IMR-90 (cell line): Measurements from ENCODE around the gene S100A16. TPM values are rescaled to one million over a fixed set of nuclear protein-coding genes. Genes with fewer than 3 reads are reported as not detected.
A peak's percentile ranks its signal among the peaks of the same experiment; 100 is the strongest.

Experiments used
- ATAC-seq: fragments of 200-7000 bp; cut with Tn5 transposase; 2 replicates; pipeline ENCODE4 v1.9.1; 2020; ENCODE audit warnings: low read depth, mild to moderate bottlenecking, moderate library complexity
- BruUV-seq: library from RNA; stranded (reverse); fragments of 400-500 nt; replicated peaks from 2 replicates; lab custom pipeline; 2021; lab: Mats Ljungman, UMichigan
- CTCF ChIA-PET: fragments of 300-600 bp; formaldehyde crosslinking; extraction: SDS; loops from one replicate; lab custom pipeline; 2021; ENCODE audit warnings: antibody characterized with exemption; lab: Yijun Ruan, JAX
- POLR2A ChIA-PET: fragments of 300-600 bp; sonication (Branson Sonifier 250); formaldehyde crosslinking; loops from one replicate; lab custom pipeline; 2022; ENCODE audit warnings: antibody characterized with exemption; ENCODE audit not compliant: unreplicated experiment; lab: Charles Lee
- DNase-seq: peaks from one replicate; pipeline ENCODE4 v3.0.0; 2013
- H2AFZ ChIP-seq: replicated peaks from 2 replicates; pipeline ENCODE3; 2013; ENCODE audit warnings: low read length, mild to moderate bottlenecking; ENCODE audit not compliant: poor library complexity
- H2AK5ac ChIP-seq: 2 replicates; pipeline ENCODE4 v1.6.1; 2013; ENCODE audit warnings: low read depth, low read length, inconsistent platforms
- H2AK9ac ChIP-seq: replicated peaks from 2 replicates; pipeline ENCODE3; 2013; ENCODE audit warnings: mild to moderate bottlenecking, low read depth, low read length, moderate library complexity; ENCODE audit not compliant: poor library complexity
- H2BK120ac ChIP-seq: 2 replicates; pipeline ENCODE4 v1.6.1; 2013; ENCODE audit warnings: low read depth, low read length, inconsistent platforms
- H2BK15ac ChIP-seq: 3 replicates; pipeline ENCODE4 v1.6.1; 2013; ENCODE audit warnings: low read depth, low read length, inconsistent platforms
- H2BK20ac ChIP-seq: 2 replicates; pipeline ENCODE4 v1.6.1; 2013; ENCODE audit warnings: low read depth, mild to moderate bottlenecking, inconsistent platforms, low read length, moderate library complexity
- H2BK5ac ChIP-seq: 2 replicates; pipeline ENCODE4 v1.6.1; 2013; ENCODE audit warnings: mild to moderate bottlenecking, low read depth, low read length, inconsistent platforms; ENCODE audit not compliant: poor library complexity, severe bottlenecking
- H3K14ac ChIP-seq: replicated peaks from 2 replicates; pipeline ENCODE4 v1.6.1; 2013; ENCODE audit warnings: low read depth, low read length, inconsistent platforms
- H3K18ac ChIP-seq: 2 replicates; pipeline ENCODE4 v1.6.1; 2013; ENCODE audit warnings: low read depth, low read length, control low read depth
- H3K23ac ChIP-seq: 2 replicates; pipeline ENCODE4 v1.6.1; 2013; ENCODE audit warnings: low read depth, low read length, inconsistent platforms
- H3K27ac ChIP-seq: 2 replicates; pipeline ENCODE4 v1.5.1; 2013; ENCODE audit warnings: mild to moderate bottlenecking, control low read depth, low read length; ENCODE audit not compliant: insufficient read depth
- H3K27me3 ChIP-seq: 2 replicates; pipeline ENCODE4 v1.6.1; 2013; ENCODE audit warnings: low read length; ENCODE audit not compliant: control insufficient read depth, insufficient read depth
- H3K36me3 ChIP-seq: 2 replicates; pipeline ENCODE4 v1.6.1; 2013; ENCODE audit warnings: low read length, mixed read lengths; ENCODE audit not compliant: control insufficient read depth, insufficient read depth
- H3K4ac ChIP-seq: 2 replicates; pipeline ENCODE4 v1.6.1; 2013; ENCODE audit warnings: low read depth, low read length, inconsistent platforms
- H3K4me1 ChIP-seq: 2 replicates; pipeline ENCODE4 v1.6.1; 2013; ENCODE audit warnings: low read length, mixed read lengths; ENCODE audit not compliant: control insufficient read depth, insufficient read depth
- H3K4me2 ChIP-seq: 2 replicates; pipeline ENCODE4 v1.6.1; 2013; ENCODE audit warnings: low read depth, mild to moderate bottlenecking, control low read depth, low read length, moderate library complexity
- H3K4me3 ChIP-seq: 2 replicates; pipeline ENCODE4 v1.5.1; 2013; ENCODE audit warnings: low read depth, mild to moderate bottlenecking, control low read depth, low read length, moderate library complexity; ENCODE audit not compliant: insufficient read depth
- H3K56ac ChIP-seq: 2 replicates; pipeline ENCODE4 v1.6.1; 2013; ENCODE audit warnings: low read length, inconsistent platforms; ENCODE audit not compliant: insufficient read depth; ENCODE audit errors: extremely low read depth
- H3K79me1 ChIP-seq, 2 experiments: 2 replicates each; pipeline ENCODE4 v1.6.1; 2013; ENCODE audit warnings: low read length in 2 of 2, inconsistent platforms in 1 of 2, low read depth in 1 of 2
- H3K9ac ChIP-seq: 2 replicates; pipeline ENCODE4 v1.6.1; 2013; ENCODE audit warnings: low read depth, low read length, control low read depth
- H3K9me1 ChIP-seq: 2 replicates; pipeline ENCODE4 v1.6.1; 2013; ENCODE audit warnings: low read length, inconsistent platforms; ENCODE audit not compliant: insufficient read depth
- H3K9me3 ChIP-seq: 2 replicates; pipeline ENCODE4 v1.6.1; 2013; ENCODE audit warnings: low read length; ENCODE audit not compliant: control insufficient read depth, insufficient read depth
- H4K20me1 ChIP-seq: 2 replicates; pipeline ENCODE4 v1.6.1; 2013; ENCODE audit warnings: low read length, inconsistent platforms; ENCODE audit not compliant: insufficient read depth
- H4K5ac ChIP-seq: 2 replicates; pipeline ENCODE4 v1.6.1; 2013; ENCODE audit warnings: mild to moderate bottlenecking, low read depth, low read length, control low read depth
- H4K8ac ChIP-seq, 2 experiments: 2 replicates each; pipeline ENCODE4 v1.6.1; 2013; ENCODE audit warnings: low read depth in 2 of 2, low read length in 2 of 2, control low read depth in 1 of 2, inconsistent platforms in 1 of 2
- H4K91ac ChIP-seq: 2 replicates; pipeline ENCODE4 v1.6.1; 2013; ENCODE audit warnings: low read depth, low read length, inconsistent platforms; ENCODE audit not compliant: insufficient read depth
- CHD1 ChIP-seq: IDR thresholded peaks from 2 replicates; pipeline ENCODE4 v1.6.1; 2012; ENCODE audit warnings: low read depth, low read length, improper control_type of control experiment
- CTCF ChIP-seq: conservative IDR thresholded peaks from 2 replicates; pipeline ENCODE4 v1.5.1; 2012; ENCODE audit warnings: mild to moderate bottlenecking, low read depth, low read length, improper control_type of control experiment
- MAZ ChIP-seq: IDR thresholded peaks from 2 replicates; pipeline ENCODE4 v1.6.1; 2012; ENCODE audit warnings: low read depth, mild to moderate bottlenecking, low read length, improper control_type of control experiment, moderate library complexity, borderline replicate concordance
- MXI1 ChIP-seq: IDR thresholded peaks from 2 replicates; pipeline ENCODE4 v1.6.1; 2012; ENCODE audit warnings: low read depth, mild to moderate bottlenecking, low read length, moderate library complexity, borderline replicate concordance
- POLR2A ChIP-seq: IDR thresholded peaks from 2 replicates; pipeline ENCODE4 v1.6.1; 2012; ENCODE audit warnings: mild to moderate bottlenecking, low read depth, low read length
- RAD21 ChIP-seq: IDR thresholded peaks from 2 replicates; pipeline ENCODE4 v1.6.1; 2012; ENCODE audit warnings: low read length, improper control_type of control experiment
- RFX5 ChIP-seq: IDR thresholded peaks from 2 replicates; pipeline ENCODE4 v1.8.0; 2012; ENCODE audit warnings: low read depth, mild to moderate bottlenecking, low read length, moderate library complexity
- USF2 ChIP-seq: fragments of 150-350 bp; IDR thresholded peaks from 2 replicates; pipeline ENCODE4 v1.6.1; 2017; ENCODE audit warnings: mild to moderate bottlenecking, antibody characterized with exemption, low read length, low read depth
- WGBS, 2 experiments: methylation state at CpG; one replicate each; pipeline versions ENCODE4 v1.1.5 to v1.1.7; 2013; ENCODE audit warnings: missing lambda C conversion rate in 2 of 2; ENCODE audit not compliant: insufficient read length in 1 of 2; ENCODE audit errors: extremely low coverage in 2 of 2; 5-methylcytosine and 5-hydroxymethylcytosine counted together
- dilution Hi-C: fragments of 300-500 bp; cut with HindIII; formaldehyde crosslinking; loops from one replicate; pipeline ENCODE4 v1.14.3; 2018; ENCODE audit warnings: low sequenced_read_pairs; ENCODE audit not compliant: unreplicated experiment
- in situ Hi-C: fragments of 300-500 bp; cut with MboI; formaldehyde crosslinking; loops from 3 replicates; pipeline ENCODE4 v1.14.3; 2019; ENCODE audit warnings: low sequenced_read_pairs, inconsistent platforms, mixed read lengths
- intact Hi-C: fragments of 100-400 bp; cut with micrococcal nuclease; formaldehyde crosslinking; loops from 2 replicates; pipeline ENCODE4 v1.10.0; 2022
- polyA plus RNA-seq, 3 experiments: library from polyadenylated mRNA; depleted of rRNA; stranded (reverse); fragments of >200 nt; gene quantifications; 2 replicates each; pipeline ENCODE4 v1.2.3, GENCODE V29; 2012; ENCODE audit warnings: low replicate concordance in 1 of 3
- total RNA-seq: library from RNA; depleted of rRNA; stranded (reverse); fragments of >200 nt; gene quantifications from 2 replicates; pipeline ENCODE4 v1.2.3, GENCODE V29; 2012

Gene S100A16
- total and polyA plus RNA-seq, 2 of the 4 experiments (the other 2 are of a cell fraction) = 201 to 515 TPM

GRCh38 chr1:153592748-153593147, 20.2 kb downstream of the S100A16 start:
- H3K23ac ChIP-seq = no peak overlapping the region
- no peak overlapping the region for H3K56ac ChIP-seq
- H4K91ac ChIP-seq = no peak overlapping the region
- H3K14ac ChIP-seq = 0 out of 2 replicates have a peak overlapping the region, but pooled peaks have one; percentile 55
- no peak overlapping the region for H2BK120ac ChIP-seq
- dilution Hi-C loops (no loop called here), in situ Hi-C loops (no loop called here), intact Hi-C loops (no loop called here)
- no peak overlapping the region for H3K27ac ChIP-seq
- H2AK9ac ChIP-seq = no peak overlapping the region
- H2AK5ac ChIP-seq = no peak overlapping the region
- no peaks in the 10 kb centered on the region; the same call in 1 of the 2 replicates for H3K9me1 ChIP-seq
- H3K4me1 ChIP-seq = 0 out of 2 replicates have a peak, but pooled peaks cover 3% of the 10 kb centered on the region
- H3K36me3 ChIP-seq = no peaks in the 10 kb centered on the region
- ChIA-PET CTCF (interaction anchor here (0.8 to 1.1 kb wide), 2 partner anchors 20 to 35 kb away, joined by 3 read pairs; partner anchors contain the start of gene S100A13), POLR2A (no interaction called here)
- no peak overlapping the region for H2BK15ac ChIP-seq
- H4K8ac ChIP-seq = no peak overlapping the region
- no peak overlapping the region for H2AFZ ChIP-seq
- H3K4me2 ChIP-seq = no peak overlapping the region; the same call in 1 of the 2 replicates
- WGBS, 2 experiments = 0% methylated on average over 1 of the region's 4 CpGs; no CpG with 5 or more reads in 1 of the 2 experiments
- H3K18ac ChIP-seq = no peak overlapping the region
- H2BK20ac ChIP-seq = no peak overlapping the region
- ATAC-seq (0 out of 2 replicates have a peak, but pooled peaks have one; percentile 47), DNase-seq (no peak)
- H2BK5ac ChIP-seq = no peak overlapping the region
- no peaks in the 10 kb centered on the region for H3K27me3 ChIP-seq
- no peak overlapping the region for H3K4me3 ChIP-seq
- TF ChIP-seq CHD1 (no peak), POLR2A (no peak), USF2 (no peak), RAD21 (no peak), RFX5 (no peak), CTCF (no peak), MAZ (no peak), MXI1 (no peak)
- BruUV-seq = no TSS peak
- no peaks in the 10 kb centered on the region for H4K20me1 ChIP-seq
- no peak overlapping the region; the same call in 1 of the 2 replicates for H3K9ac ChIP-seq
- H4K5ac ChIP-seq = no peak overlapping the region
- H3K9me3 ChIP-seq = no peaks in the 10 kb centered on the region
- H3K4ac ChIP-seq = no peak overlapping the region
- H3K79me1 ChIP-seq = peaks cover 0 to 5% of the 10 kb centered on the region in 2 experiments; a peak in 2 of 4 replicates
